GM13976 (cell line): ENCODE results near the gene ZNF785.

Experiments
- DNase-seq: peaks from one replicate; pipeline ENCODE4 v3.0.0; 2012; ENCODE audit warnings: low spot score
- CTCF ChIP-seq: IDR thresholded peaks from 2 replicates; pipeline ENCODE4 v1.5.1; 2012; ENCODE audit warnings: borderline replicate concordance, mild to moderate bottlenecking; ENCODE audit not compliant: insufficient read depth; ENCODE audit errors: extremely low read depth, missing control alignments, control extremely low read depth
- in situ Hi-C: fragments of 300-500 bp; cut with MboI; formaldehyde crosslinking; loops from one replicate; pipeline ENCODE4 v1.12.0; 2022; ENCODE audit warnings: low sequenced_read_pairs, mixed read lengths, inconsistent platforms; ENCODE audit not compliant: unreplicated experiment

Gene ZNF785

GRCh38 chr16:30570636-30571444 lies 14.7 kb downstream of the ZNF785 start:
- in situ Hi-C loops, result no loop called here
- DNase-seq, result peak; percentile 45
- no peak for TF ChIP-seq CTCF

GRCh38 chr16:30569746-30570635 lies 15.5 kb downstream of the ZNF785 start:
- in situ Hi-C loops, result no loop called here
- no peak for DNase-seq
- TF ChIP-seq CTCF, result no peak

GRCh38 chr16:30569281-30569680 lies 16.2 kb downstream of the ZNF785 start:
- no peak for TF ChIP-seq CTCF
- in situ Hi-C loops, result no loop called here

GRCh38 chr16:30567991-30568638 lies 17.4 kb downstream of the ZNF785 start:
- in situ Hi-C loops, result no loop called here
- peak; percentile 60 for DNase-seq
- TF ChIP-seq CTCF, result no peak

More at GRCh38 chr16:30569281-30569680, 16.2 kb downstream of the ZNF785 start:
- DNase-seq, result no peak

GRCh38 chr16:30567160-30567990 lies 18.1 kb downstream of the ZNF785 start:
- no peak for TF ChIP-seq CTCF
- in situ Hi-C loops, result no loop called here
- no peak for DNase-seq
